ENCODE data around the gene EPC2. TPM values are rescaled to one million over a fixed set of nuclear protein-coding genes. Genes with fewer than 3 reads are reported as not detected.

The EPC2 gene
- total RNA-seq, 1 experiment from 2014 or later: 29.4 TPM

DNA sequence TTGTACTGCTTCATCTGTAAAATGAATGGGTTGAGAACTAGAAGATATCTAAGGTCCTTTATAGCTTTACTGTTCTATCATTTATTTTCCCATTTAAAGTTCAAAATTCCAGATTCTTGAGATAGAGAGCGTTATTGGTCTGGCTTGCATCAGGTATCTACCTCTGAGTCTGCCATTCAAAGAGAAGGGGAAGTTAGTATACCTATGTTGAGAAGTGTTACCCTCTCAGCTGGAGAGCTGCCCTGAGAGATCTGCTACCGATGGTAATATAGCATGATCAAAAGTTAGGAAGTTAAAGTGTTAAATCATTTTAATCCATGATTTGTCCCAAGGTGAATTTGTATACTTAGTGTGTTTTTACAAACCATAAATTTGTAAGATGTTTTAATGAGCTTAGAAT is 7.4 kb downstream of the EPC2 start:
- no TSS peak for BruUV-seq (replicated peaks)
- Mint-ChIP-seq H3K4me1 (ENCODE audit: low read depth, unreplicated experiment) (peaks cover 32% of the 10 kb centered on the region), H3K9me3 (ENCODE audit: low read depth, unreplicated experiment) (no peaks in the 10 kb centered on the region), H3K27ac (ENCODE audit: unreplicated experiment) (no peak overlapping the region), H3K4me3 (ENCODE audit: low read depth, unreplicated experiment) (no peak overlapping the region), H3K36me3 (ENCODE audit: insufficient read depth, unreplicated experiment) (no peaks in the 10 kb centered on the region), H3K27me3 (ENCODE audit: unreplicated experiment) (no peaks in the 10 kb centered on the region)
- no peak for DNase-seq
- intact Hi-C loops (cut with micrococcal nuclease; ENCODE audit: unreplicated experiment): no loop called here
- CTCF ChIA-PET: no interaction called here
- TF ChIP-seq, protein P1, sequence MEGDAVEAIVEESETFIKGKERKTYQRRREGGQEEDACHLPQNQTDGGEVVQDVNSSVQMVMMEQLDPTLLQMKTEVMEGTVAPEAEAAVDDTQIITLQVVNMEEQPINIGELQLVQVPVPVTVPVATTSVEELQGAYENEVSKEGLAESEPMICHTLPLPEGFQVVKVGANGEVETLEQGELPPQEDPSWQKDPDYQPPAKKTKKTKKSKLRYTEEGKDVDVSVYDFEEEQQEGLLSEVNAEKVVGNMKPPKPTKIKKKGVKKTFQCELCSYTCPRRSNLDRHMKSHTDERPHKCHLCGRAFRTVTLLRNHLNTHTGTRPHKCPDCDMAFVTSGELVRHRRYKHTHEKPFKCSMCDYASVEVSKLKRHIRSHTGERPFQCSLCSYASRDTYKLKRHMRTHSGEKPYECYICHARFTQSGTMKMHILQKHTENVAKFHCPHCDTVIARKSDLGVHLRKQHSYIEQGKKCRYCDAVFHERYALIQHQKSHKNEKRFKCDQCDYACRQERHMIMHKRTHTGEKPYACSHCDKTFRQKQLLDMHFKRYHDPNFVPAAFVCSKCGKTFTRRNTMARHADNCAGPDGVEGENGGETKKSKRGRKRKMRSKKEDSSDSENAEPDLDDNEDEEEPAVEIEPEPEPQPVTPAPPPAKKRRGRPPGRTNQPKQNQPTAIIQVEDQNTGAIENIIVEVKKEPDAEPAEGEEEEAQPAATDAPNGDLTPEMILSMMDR (IDR thresholded peaks at IDR 0.05; ENCODE audit: unreplicated experiment): no peak

DNA sequence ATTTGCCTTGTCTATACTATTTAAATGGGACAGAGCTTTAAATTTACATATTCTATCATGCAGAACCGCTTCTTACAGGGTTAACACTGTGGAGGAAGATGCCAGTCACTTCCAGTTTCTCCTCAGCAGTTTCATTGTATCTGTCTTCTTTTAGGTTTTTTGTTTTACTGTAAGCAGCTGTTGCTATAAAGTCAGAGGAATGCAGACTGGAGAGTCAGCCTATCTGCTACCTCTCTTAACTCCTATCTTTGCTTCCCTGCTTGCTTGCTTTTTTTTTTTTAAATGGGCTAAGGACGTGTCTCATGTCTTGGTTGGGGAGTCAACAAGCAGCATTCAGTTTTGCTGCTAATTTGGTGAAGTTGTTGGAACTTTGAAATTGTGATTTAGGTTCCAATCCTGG is 8.9 kb downstream of the EPC2 start:
- CTCF ChIA-PET: no interaction called here
- peaks cover 38% of the 10 kb centered on the region for H3K4me1 Mint-ChIP-seq (ENCODE audit: low read depth, unreplicated experiment)

DNA sequence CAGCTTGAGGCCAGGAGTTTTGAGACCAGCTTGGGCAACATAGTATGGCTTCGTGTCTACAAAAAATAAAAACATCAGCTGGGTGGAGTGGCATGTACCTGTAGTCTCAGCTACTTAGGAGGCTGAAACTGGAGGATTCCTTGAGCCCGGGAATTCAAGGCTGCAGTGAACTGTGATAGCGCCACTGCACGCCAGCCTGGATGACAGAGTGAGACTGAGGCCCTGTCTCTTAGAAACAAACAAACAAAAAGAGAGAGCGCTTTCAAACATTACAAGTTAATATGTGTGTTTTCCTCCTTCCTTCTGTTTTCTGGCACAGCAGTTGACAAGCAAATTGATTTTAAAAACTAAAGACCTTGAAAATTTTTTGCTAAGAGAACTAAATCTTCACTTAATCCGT is 9.9 kb downstream of the EPC2 start:
- TF ChIP-seq, protein P1 (IDR thresholded peaks at IDR 0.05; ENCODE audit: unreplicated experiment): no peak
- Mint-ChIP-seq H3K27me3 (ENCODE audit: unreplicated experiment) (no peaks in the 10 kb centered on the region), H3K36me3 (ENCODE audit: insufficient read depth, unreplicated experiment) (no peaks in the 10 kb centered on the region), H3K9me3 (ENCODE audit: low read depth, unreplicated experiment) (no peaks in the 10 kb centered on the region), H3K4me3 (ENCODE audit: low read depth, unreplicated experiment) (no peak overlapping the region), H3K4me1 (ENCODE audit: low read depth, unreplicated experiment) (peaks cover 39% of the 10 kb centered on the region), H3K27ac (ENCODE audit: unreplicated experiment) (no peak overlapping the region)
- intact Hi-C loops (cut with micrococcal nuclease; ENCODE audit: unreplicated experiment): no loop called here
- no peak for DNase-seq
- CTCF ChIA-PET: no interaction called here
- no TSS peak for BruUV-seq (replicated peaks)

More for the DNA sequence above, 8.9 kb downstream of the EPC2 start:
- intact Hi-C loops (cut with micrococcal nuclease; ENCODE audit: unreplicated experiment): no loop called here
- TF ChIP-seq, protein P1 (IDR thresholded peaks at IDR 0.05; ENCODE audit: unreplicated experiment): no peak
- H3K27me3 Mint-ChIP-seq (ENCODE audit: unreplicated experiment): no peaks in the 10 kb centered on the region
- H3K4me3 Mint-ChIP-seq (ENCODE audit: low read depth, unreplicated experiment): no peak overlapping the region
- H3K27ac Mint-ChIP-seq (ENCODE audit: unreplicated experiment): no peak overlapping the region
- H3K9me3 Mint-ChIP-seq (ENCODE audit: low read depth, unreplicated experiment): no peaks in the 10 kb centered on the region
- no TSS peak for BruUV-seq (replicated peaks)
- DNase-seq: no peak
- no peaks in the 10 kb centered on the region for H3K36me3 Mint-ChIP-seq (ENCODE audit: insufficient read depth, unreplicated experiment)

- Mint-ChIP-seq H3K4me1 (ENCODE audit: low read depth, unreplicated experiment) (peaks cover 32% of the 10 kb centered on the region), H3K27me3 (ENCODE audit: unreplicated experiment) (no peaks in the 10 kb centered on the region), H3K4me3 (ENCODE audit: low read depth, unreplicated experiment) (no peak overlapping the region), H3K9me3 (ENCODE audit: low read depth, unreplicated experiment) (no peaks in the 10 kb centered on the region), H3K27ac (ENCODE audit: unreplicated experiment) (no peak overlapping the region), H3K36me3 (ENCODE audit: insufficient read depth, unreplicated experiment) (no peaks in the 10 kb centered on the region)
- TF ChIP-seq, protein P1 (IDR thresholded peaks at IDR 0.05; ENCODE audit: unreplicated experiment): no peak
- DNase-seq: no peak
- no TSS peak for BruUV-seq (replicated peaks)
- intact Hi-C loops (cut with micrococcal nuclease; ENCODE audit: unreplicated experiment): no loop called here
- CTCF ChIA-PET: interaction anchor here (0.7 kb wide), 1 partner anchor 74 kb away, joined by 6 read pairs; no protein-coding TSS in a partner anchor
These were observed 12.0 kb downstream of the EPC2 start for GRCh38 chr2:148656516-148656915.

Measured in Calu3 (cell line).